Caco-2 (cell line): ENCODE results near the gene DNAH10. TPM values are rescaled to one million over a fixed set of nuclear protein-coding genes. Genes with fewer than 3 reads are reported as not detected.

Experiments
- BruUV-seq: library from RNA; stranded (reverse); fragments of 400-500 nt; replicated peaks from 2 replicates; lab custom pipeline; 2021; lab: Mats Ljungman, UMichigan
- CTCF ChIA-PET: fragments of 300-600 bp; sonication (Branson Sonifier 250); formaldehyde crosslinking; loops from one replicate; lab custom pipeline; 2022; ENCODE audit warnings: antibody characterized with exemption; lab: Charles Lee
- POLR2A ChIA-PET: fragments of 300-600 bp; sonication (Branson Sonifier 250); formaldehyde crosslinking; loops from one replicate; lab custom pipeline; 2022; ENCODE audit warnings: antibody characterized with exemption; lab: Charles Lee
- DNase-seq, 2 experiments: peaks; one replicate each; pipeline versions ENCODE4 v3.0.0 to v3.0.0-alpha.2; 2020 to 2022
- H3K27me3 ChIP-seq: replicated peaks from 2 replicates; pipeline ENCODE4 v1.6.0; 2011; ENCODE audit warnings: low read length; ENCODE audit not compliant: control insufficient read depth, insufficient read depth
- H3K36me3 ChIP-seq: 2 replicates; pipeline ENCODE4 v1.5.1; 2011; ENCODE audit warnings: low read length; ENCODE audit not compliant: control insufficient read depth, insufficient read depth
- H3K4me1 ChIP-seq: fragments of 250-450 bp; sonication (Bioruptor Pico); 2 replicates; pipeline ENCODE4 v1.5.1; 2020; ENCODE audit warnings: mild to moderate bottlenecking
- H3K4me3 ChIP-seq: 2 replicates; pipeline ENCODE4 v1.5.1; 2011; ENCODE audit warnings: low read depth, mild to moderate bottlenecking, control low read depth, low read length
- H3K9me3 ChIP-seq: fragments of 250-450 bp; sonication (Bioruptor Pico); 2 replicates; pipeline ENCODE4 v1.5.1; 2020; ENCODE audit warnings: mild to moderate bottlenecking, moderate library complexity
- H3K27ac Mint-ChIP-seq: one replicate; pipeline ENCODE4 v1.8.0; 2022; ENCODE audit warnings: mixed read lengths; ENCODE audit not compliant: unreplicated experiment
- H3K27me3 Mint-ChIP-seq: one replicate; pipeline ENCODE4 v1.8.0; 2022; ENCODE audit warnings: mixed read lengths; ENCODE audit not compliant: insufficient read depth, unreplicated experiment
- H3K36me3 Mint-ChIP-seq: one replicate; pipeline ENCODE4 v1.8.0; 2022; ENCODE audit warnings: mild to moderate bottlenecking, mixed read lengths; ENCODE audit not compliant: insufficient read depth, unreplicated experiment
- H3K4me1 Mint-ChIP-seq: one replicate; pipeline ENCODE4 v1.8.0; 2022; ENCODE audit warnings: low read depth, mixed read lengths; ENCODE audit not compliant: unreplicated experiment
- H3K4me3 Mint-ChIP-seq: one replicate; pipeline ENCODE4 v1.8.0; 2022; ENCODE audit warnings: mild to moderate bottlenecking, moderate library complexity, mixed read lengths; ENCODE audit not compliant: unreplicated experiment
- H3K9me3 Mint-ChIP-seq: one replicate; pipeline ENCODE4 v1.8.0; 2022; ENCODE audit warnings: mixed read lengths; ENCODE audit not compliant: unreplicated experiment
- CTCF ChIP-seq, 2 experiments: fragments of 200-600 bp in 1 of 2; IDR thresholded peaks; 1 replicate in 1 of 2; 2 replicates in 1 of 2; pipeline versions ENCODE4 v1.5.1 to v1.8.0; 2011 to 2022; ENCODE audit warnings: antibody characterized with exemption in 1 of 2, control low read depth in 1 of 2, inconsistent platforms in 1 of 2, low read depth in 1 of 2, low read length in 1 of 2, mild to moderate bottlenecking in 1 of 2, moderate library complexity in 1 of 2; ENCODE audit not compliant: insufficient read depth in 1 of 2, severe bottlenecking in 1 of 2, unreplicated experiment in 1 of 2
- intact Hi-C: fragments of 100-400 bp; cut with micrococcal nuclease; formaldehyde crosslinking; loops from one replicate; pipeline ENCODE4 v1.10.0; 2022; ENCODE audit not compliant: unreplicated experiment
- total RNA-seq: library from RNA; stranded (reverse); gene quantifications from 2 replicates; pipeline ENCODE4 v1.2.3, GENCODE V29; 2022

Gene DNAH10
- total RNA-seq, 1 experiment from 2014 or later = 0.45 TPM

GRCh38 chr12:123907726-123908476, 145.8 kb downstream of the DNAH10 start:
- Histone ChIP-seq H3K27me3 (no peaks in the 10 kb centered on the region), H3K4me1 (no peaks in the 10 kb centered on the region), H3K36me3 (no peaks in the 10 kb centered on the region), H3K4me3 (no peak overlapping the region), H3K9me3 (no peaks in the 10 kb centered on the region)
- no TSS peak for BruUV-seq
- ChIA-PET CTCF (no interaction called here), POLR2A (no interaction called here)
- Mint-ChIP-seq H3K4me3 (no peak overlapping the region), H3K4me1 (no peaks in the 10 kb centered on the region), H3K9me3 (no peaks in the 10 kb centered on the region), H3K27ac (no peak overlapping the region), H3K27me3 (no peaks in the 10 kb centered on the region), H3K36me3 (peaks cover 18% of the 10 kb centered on the region)
- intact Hi-C loops = no loop called here
- no peak for TF ChIP-seq CTCF (IDR thresholded peaks at IDR 0.05; ENCODE audit: insufficient read depth in 1 of 2, low read depth in 1 of 2, low read length in 1 of 2, severe bottlenecking in 1 of 2, unreplicated experiment in 1 of 2)
- DNase-seq = no peak

GRCh38 chr12:123908884-123909725, 147.0 kb downstream of the DNAH10 start:
- H3K4me1 Mint-ChIP-seq = no peaks in the 10 kb centered on the region
- ChIA-PET POLR2A (no interaction called here), CTCF (no interaction called here)
- H3K4me3 ChIP-seq = no peak overlapping the region
- no peak overlapping the region for H3K27ac Mint-ChIP-seq
- no peaks in the 10 kb centered on the region for H3K9me3 Mint-ChIP-seq
- TF ChIP-seq CTCF (IDR thresholded peaks at IDR 0.05; ENCODE audit: insufficient read depth in 1 of 2, low read depth in 1 of 2, low read length in 1 of 2, severe bottlenecking in 1 of 2, unreplicated experiment in 1 of 2) = no peak
- no peaks in the 10 kb centered on the region for H3K27me3 ChIP-seq
- no peaks in the 10 kb centered on the region for H3K4me1 ChIP-seq
- H3K36me3 Mint-ChIP-seq = peaks cover 19% of the 10 kb centered on the region
- no peaks in the 10 kb centered on the region for H3K36me3 ChIP-seq
- no TSS peak for BruUV-seq
- no peak overlapping the region for H3K4me3 Mint-ChIP-seq
- no peak for DNase-seq
- no peaks in the 10 kb centered on the region for H3K27me3 Mint-ChIP-seq
- H3K9me3 ChIP-seq = no peaks in the 10 kb centered on the region
- intact Hi-C loops = no loop called here

GRCh38 chr12:123910057-123910456, 148.0 kb downstream of the DNAH10 start:
- no peak for DNase-seq
- Mint-ChIP-seq H3K9me3 (no peaks in the 10 kb centered on the region), H3K27me3 (no peaks in the 10 kb centered on the region), H3K4me1 (no peaks in the 10 kb centered on the region), H3K27ac (peak overlapping the region; percentile 54), H3K4me3 (no peak overlapping the region), H3K36me3 (peaks cover 19% of the 10 kb centered on the region)
- no peaks in the 10 kb centered on the region for H3K27me3 ChIP-seq
- ChIA-PET CTCF (no interaction called here), POLR2A (no interaction called here)
- no peaks in the 10 kb centered on the region for H3K36me3 ChIP-seq
- no peaks in the 10 kb centered on the region for H3K9me3 ChIP-seq
- no TSS peak for BruUV-seq
- TF ChIP-seq CTCF (IDR thresholded peaks at IDR 0.05; ENCODE audit: insufficient read depth in 1 of 2, low read depth in 1 of 2, low read length in 1 of 2, severe bottlenecking in 1 of 2, unreplicated experiment in 1 of 2) = no peak
- H3K4me3 ChIP-seq = no peak overlapping the region
- intact Hi-C loops = no loop called here
- H3K4me1 ChIP-seq = no peaks in the 10 kb centered on the region
